Dermis microvascular lymphatic vessel endothelial cell (primary cell): ENCODE data around the gene PPM1L. TPM values are rescaled to one million over a fixed set of nuclear protein-coding genes. Genes with fewer than 3 reads are reported as not detected.
A peak's percentile ranks its signal among the peaks of the same experiment; 100 is the strongest.

Experiments
- DNase-seq, 2 donors: peaks; one replicate each; pipeline versions ENCODE4 v3.0.0 to v3.0.0-alpha.2; 2010; ENCODE audit warnings: low read depth in 2 of 2
- total RNA-seq: library from RNA; depleted of rRNA; stranded (reverse); fragments of >200 nt; gene quantifications from 2 replicates; pipeline ENCODE4 v1.2.1, GENCODE V29; 2014

PPM1L gene
- total RNA-seq, 1 donor from 2014 or later = 0.51 TPM

DNA sequence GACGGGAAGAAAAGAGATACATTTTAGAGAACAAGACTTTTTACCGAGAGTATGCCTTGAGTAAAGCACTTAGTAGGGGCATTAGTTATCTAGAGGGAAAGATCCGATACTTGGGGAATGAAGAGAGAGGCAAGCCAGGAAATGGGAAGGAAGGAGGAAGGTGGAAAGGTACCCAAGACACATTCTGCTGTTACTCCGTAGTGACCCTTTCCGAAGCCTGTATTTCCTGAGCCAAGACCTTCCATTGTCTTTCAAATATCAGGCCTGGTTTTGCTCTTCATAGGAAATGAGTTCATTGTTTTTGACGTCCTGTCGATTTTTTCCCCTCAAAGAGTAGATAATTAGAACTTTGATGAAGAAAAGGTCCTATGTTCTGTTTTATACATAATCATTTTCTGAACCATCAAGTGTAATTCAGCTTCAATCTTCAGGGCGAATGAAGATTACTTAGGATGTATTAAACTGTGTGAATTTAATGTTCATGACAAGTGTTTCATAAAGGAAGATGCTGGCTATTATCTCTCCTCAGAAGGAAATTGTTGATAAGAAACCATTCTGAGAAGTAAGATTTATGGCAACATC, 95.7 kb downstream of the PPM1L start:
- DNase-seq = no peak

DNA sequence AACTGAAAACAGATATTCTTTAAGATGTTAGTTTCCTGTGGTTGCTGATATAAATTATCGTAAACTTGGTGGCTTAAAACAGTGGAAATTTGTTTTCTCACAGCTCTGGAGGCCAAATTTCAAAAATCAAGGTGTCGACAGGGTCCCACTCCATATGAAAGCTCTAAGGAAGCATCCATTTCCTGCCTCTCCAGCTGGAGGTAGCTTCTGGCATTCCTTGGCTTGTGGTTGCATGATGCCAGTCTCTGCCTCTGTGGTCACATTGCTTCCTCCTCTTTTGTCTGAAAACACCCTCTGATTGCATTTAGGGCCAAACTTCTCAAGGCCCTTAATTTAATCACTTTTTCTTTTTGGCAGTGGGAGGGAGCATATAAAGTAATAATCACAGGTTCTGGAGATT, 96.8 kb downstream of the PPM1L start:
- DNase-seq = no peak

DNA sequence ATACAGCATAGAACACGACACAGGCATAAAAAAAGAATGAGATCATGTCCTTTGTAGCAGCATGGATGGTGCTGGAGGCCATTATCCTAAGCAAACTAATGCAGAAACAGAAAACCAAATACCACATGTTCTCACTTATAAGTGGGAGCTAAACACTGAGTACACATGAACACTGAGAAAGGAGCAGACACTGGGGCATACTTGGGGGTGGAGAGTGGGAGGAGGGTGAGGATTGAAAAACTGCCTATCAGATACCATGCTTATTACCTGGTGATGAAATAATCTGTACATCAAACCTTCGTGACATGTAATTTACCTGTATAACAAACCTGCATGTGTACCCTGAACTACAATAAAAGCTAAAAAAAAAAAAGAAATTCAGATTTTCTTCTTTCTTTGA, 100.4 kb downstream of the PPM1L start:
- no peak for DNase-seq

DNA sequence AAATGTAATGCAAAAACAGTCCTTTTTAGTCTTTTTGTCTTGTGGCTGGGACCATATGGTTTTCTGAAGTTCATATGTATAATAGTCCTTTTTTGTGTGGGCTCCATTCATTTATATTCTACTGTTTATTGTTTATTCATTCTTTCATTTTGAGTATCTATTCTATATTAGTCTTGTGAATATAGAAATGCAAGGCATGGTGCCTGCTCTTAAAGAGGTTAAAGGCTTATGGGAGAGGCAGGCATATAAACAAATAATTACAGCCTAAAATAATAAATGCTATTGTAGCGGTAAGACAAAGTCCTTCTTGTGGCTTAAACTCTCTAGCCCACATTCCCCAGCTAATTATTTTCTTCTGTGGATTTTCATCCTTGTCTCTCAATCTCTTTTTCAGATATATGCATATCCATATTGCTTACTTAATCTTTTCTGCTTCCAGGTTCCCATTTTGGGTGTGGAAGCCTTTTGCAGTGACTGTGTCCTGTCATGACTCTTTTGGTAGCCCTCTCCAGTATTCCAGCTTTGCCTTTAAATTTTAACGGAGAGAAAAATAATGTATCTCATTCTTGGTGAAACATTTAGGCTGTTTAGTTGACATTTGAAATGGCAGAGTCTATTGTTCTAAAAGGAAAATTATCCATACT, 101.6 kb downstream of the PPM1L start:
- DNase-seq = no peak

DNA sequence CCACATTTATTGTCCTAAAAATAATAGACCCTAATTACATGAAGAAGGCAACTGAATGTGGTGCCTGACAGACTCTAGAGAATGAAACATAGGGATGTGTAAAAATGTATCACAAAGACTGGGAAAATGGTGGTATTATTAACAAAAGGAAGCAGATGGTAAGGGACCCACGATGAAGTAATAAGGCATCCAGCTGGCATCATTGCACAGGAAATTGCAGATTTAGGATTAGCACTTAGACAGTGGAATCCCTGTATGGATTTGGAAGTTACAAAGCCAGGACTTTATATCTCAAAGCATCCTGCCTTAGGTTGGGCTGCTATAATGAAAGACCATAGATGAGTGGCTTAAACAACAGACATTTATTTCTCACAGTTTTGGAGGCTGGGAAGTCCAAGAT, 104.3 kb downstream of the PPM1L start:
- DNase-seq = no peak

DNA sequence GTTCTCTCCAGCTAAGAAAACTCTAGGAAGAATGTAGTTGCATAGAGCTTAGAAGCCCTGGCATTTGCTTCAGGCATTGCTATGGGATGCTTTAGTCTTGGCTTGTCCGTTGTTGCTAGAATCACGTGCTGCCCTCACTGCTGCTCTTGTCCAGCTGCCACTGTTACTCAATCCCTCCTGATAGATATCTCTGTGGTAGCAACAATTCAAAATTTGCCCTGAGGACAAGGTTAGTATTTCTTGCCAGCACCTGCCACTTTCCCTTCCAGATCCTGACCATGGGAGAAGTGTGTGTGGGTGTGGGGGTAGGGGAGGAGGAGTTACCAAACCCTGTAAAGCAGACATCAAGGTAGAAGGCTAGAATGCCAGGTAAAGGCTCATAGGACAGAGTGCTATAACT, 113.8 kb downstream of the PPM1L start:
- DNase-seq = no peak

DNA sequence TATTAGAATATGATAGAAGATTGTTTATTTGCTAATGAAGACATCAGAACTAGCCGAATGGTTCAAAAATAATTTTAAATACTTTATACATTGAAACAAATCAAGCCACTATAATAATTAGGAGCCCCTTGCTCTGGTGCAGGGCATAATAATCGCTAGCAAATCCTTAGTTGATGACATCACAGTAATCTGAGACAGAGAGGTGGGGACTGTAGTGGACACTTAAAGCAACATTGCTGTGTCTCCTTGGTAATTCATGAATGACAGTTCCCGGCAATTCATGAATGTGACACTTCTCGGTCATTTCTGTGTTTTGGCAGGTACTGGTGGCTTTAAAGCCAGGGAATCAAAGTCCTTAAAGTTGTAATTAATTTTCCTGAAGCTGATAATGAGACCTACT, 114.3 kb downstream of the PPM1L start:
- no peak for DNase-seq

DNA sequence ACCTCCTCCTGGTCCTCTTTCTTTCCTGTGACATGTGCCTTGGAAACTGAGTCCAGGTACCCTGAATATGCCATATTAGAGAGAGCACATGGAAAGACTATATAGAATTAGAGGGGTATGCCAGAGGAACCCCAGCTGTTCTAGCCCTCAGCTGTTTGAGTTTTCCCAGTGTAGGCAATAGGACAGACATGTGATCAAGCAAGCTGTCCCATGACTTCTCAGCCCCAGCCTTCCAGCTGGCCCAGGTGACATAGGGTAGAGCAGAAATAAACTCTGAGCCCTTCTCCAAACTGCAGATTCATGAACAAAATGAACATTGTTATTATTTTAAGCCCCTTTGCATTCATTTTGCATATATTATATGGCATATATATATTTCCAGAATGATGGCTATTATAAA, 118.7 kb downstream of the PPM1L start:
- DNase-seq = no peak

DNA sequence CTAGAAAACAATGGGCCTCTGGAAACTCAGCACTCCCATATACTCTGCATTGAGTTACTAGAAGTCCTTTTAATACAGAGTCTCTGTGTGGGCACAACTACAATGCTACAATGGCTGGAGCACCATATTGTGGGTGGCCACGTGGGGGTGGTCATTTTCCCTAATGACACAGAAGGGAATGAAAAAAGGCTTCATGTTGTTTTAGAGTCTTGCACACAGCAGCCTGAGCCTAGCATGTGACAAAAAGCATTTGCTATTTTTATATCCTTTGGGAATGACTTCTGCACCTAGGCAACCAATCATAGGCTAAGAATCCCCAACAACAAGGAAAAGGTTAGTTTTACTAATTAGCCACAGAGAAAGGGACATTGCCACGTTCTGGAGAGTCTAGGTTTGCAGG, 120.6 kb downstream of the PPM1L start:
- no peak for DNase-seq

DNA sequence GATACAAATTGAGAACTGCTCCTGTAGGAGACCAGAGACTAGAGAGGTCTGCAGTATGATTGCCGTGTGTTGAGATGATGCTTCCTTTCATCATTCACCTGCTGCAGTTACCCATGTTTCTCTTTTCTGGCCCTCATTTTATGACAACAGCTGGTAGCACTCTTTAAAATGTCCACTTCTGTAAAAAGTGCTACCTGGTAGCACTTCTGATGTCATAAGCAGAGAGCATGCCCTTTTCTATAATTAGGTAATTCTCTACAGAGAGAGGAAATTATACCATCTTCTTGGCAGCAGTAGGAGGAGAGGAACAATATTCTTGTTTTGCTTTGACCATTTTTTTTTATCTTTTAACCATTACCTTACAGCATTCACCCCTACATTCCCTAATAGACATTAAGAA, 123.8 kb downstream of the PPM1L start:
- no peak for DNase-seq

DNA sequence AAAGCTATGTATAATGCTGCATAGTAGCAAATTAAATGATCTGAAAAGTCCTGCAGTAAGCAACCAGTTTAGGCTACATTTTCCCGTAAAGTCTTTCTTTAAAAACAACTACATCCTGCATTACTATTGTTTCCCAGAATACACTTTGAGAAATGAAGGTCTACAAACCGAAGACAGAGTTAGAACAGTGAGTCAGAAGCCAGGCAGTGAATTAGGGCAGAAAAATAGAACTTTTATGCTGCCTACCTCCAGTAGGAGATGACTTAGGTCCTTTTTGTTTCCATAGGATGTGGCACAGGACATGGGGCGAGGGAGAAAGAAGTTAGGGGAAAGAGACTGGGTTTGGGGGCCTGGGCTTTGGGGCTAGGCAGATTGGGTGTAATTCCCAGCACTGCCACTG, 127.3 kb downstream of the PPM1L start:
- DNase-seq = no peak

DNA sequence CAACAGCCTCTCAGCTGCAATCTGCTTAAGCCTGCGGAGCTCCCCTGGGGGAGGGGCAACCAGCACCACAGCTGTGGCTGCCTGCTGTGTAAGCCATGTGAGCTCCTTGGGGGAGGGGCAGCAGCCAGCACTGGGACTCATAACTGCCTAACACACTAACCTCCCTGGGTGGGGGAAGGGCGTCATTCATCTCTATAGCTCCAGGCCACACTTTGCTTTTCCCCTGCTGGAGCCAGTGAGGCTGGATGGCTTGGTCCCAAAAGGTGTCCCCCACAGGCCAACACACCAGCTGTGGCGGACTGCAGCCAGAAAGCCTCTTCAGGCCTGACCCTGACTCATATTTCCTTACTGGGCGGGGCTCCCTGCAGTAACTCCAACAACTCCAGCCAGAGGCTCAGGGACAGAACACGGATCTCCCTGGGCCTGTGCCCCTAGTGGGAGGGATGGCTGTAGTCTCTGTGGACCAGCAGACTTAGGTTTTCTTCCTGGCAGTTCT, 129.8 kb downstream of the PPM1L start:
- peak; percentile 1 to 7 for DNase-seq

DNA sequence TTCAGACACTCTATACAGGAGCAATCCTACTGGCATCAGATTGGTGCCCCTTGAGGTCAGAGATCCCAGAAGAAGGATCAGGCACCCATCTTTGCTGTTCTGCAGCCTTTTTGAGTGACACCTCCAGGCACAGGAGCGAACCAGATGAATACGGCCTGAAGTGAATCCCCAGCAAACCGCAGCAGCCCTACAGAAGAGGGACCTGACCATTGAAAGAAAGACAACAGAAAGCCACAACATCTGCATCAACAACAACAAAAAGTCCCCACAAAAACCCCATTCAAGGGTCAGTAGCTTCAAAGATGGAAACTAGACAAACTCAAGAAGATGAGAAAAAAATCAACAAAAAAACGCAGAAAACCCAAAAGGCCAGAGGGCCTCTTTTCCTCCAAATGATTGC, 130.4 kb downstream of the PPM1L start:
- DNase-seq = no peak

DNA sequence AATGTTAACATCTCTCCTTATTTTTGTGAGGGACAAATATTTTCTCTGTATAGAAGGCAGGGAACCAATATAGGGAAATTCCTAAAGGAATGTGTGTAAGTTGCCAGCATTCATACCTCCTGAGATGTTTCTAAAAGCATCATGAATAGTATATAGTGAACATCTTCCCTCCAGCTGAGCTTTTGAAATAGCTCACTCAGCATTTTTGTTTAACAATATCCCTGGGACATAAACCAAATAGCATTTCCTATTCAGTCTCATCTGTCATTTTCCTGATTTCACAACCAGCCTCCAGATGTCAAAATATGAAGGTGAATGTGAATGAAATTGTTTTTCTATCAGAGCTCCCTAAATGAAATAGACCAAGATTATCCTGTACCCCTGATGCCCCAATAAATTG, 137.2 kb downstream of the PPM1L start:
- no peak for DNase-seq

DNA sequence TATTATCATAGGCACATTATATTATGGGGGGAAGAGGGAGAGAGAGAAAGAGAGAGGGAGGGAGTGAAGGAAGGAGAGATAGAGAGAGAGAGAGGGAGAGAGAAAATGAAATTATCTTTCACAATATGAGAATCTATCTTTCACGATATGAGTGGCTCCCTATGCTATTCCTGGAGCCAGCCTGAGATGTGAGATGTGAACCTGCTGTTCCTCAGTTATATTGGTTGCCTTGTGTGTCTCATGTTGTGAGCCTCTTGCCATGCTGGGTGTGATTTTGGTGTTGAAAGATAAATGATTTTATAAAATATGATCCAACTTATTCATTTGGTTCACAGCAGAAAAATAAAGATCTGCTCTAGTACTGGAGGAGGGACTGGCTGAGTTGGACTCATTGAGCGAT, 148.7 kb downstream of the PPM1L start:
- DNase-seq = no peak

DNA sequence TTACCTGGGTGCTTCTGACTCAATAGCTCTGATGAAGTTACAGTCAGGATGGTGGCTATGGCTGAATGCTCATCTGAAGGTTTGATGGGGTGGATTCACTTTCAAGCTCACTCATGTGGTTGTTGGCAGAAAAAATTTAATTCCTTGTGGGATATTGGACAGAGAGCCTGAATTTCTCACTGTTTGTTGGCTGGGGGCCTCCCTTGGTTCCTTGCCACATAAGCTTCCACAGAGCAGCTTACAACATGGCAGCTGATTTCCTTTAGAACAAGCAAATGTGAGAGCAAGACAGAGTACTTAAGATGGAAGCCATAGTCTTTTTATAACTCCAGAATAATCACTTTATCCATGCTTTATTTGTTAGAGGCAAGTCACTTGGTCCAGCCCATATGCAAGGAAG, 150.6 kb downstream of the PPM1L start:
- DNase-seq = no peak

DNA sequence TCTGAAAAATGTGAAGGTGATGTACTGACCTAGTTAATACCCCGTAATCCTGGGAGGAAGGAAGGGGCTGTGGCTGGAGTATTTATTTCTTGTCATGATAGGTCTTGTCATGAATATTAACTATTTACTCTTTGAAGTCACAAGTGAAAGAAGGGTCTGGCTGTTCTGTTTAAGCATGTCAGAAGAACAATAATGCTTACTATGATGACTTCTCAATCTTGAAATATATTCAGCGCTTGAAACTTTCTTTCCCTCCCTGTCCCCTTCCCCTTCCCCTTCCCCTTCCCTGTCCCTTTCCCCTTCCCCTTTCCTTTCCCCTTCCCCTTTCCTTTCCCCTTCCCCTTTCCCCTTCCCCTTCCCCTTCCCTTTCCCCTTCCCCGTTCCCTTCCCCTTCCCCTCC, 153.9 kb downstream of the PPM1L start:
- DNase-seq = no peak

DNA sequence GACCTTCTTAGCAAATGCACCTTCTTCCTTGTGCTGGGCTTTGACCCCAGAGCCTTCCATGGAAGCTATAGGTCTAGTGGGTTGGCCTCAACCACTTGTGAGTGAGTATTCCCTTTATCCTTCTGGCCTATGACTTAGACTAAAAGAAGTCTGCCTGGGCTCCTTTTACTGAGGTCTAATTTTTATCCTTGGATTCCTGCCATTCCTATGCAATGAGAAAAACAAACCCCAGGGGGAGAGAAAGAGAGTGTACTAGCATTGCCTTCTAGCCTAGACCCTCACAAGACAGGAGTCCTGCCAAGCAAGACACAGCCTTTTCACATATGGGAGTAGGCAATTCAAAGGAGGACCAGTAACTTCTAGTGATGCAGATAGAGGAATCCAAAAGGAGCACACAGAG, 155.4 kb downstream of the PPM1L start:
- no peak for DNase-seq

DNA sequence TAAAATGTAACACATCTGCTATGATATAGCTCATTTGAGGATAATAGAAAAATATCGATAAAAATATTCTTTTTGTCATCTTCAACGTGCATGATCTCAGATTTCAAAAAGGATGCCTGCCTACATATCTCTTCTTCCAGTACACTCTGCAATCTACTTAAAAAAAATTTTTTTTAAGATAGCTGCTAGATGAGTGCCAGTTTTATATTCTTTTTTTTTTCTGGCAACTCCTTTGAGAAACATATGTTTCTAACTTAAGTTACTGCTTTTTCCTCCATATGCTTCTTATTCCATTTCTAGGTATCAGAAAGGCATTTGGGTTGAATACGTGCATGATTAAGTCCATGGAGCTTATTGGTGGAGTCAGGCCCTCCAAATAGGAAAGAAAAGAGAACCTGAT, 160.4 kb downstream of the PPM1L start:
- no peak for DNase-seq

DNA sequence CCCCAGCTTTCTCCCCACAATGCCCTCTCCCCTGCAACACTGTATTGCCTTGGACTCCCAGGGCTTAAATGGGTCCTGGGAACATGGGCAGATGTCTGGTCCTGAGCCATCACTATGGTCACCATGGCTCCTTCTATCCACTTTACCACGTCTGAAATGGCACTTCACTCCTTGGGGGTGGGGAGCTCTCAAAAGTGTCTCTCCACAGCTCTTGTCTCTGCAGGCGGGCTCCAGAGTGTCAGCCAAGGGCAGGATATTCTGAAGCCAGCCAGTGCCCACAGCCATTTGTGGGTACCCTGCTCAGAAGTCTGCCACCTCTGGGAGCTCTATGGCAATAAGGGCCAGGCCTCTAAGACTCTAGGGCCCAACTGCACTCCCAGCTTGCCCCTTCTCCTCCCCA, 163.9 kb downstream of the PPM1L start:
- no peak for DNase-seq

DNA sequence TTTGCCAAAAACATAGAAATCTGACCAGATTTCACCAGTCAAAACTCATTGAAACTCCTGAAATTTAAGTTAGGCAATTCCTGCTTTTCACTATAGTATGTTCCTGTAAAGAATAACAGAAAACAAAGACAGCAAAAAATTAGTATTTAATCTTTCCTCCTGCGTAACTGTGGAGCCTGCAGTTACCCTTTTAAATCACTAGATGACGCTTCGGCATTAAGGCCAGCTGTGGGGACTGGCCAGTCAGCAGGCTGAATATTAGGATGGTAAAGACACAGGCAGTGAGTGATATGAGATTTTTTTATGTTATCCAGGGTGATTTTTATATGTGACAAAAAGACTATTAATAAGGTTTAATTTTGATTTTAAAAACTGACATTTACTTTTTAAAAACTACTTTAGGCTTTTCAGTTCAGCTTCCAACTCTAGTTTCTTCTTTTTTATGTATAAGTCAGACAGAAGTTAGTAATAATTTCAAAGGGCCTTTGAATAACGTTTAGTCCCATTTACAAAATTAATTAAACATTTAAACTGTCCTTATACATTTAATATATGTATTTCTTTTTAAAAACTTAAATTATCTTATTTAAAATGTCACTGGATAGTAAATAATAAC, 165.1 kb downstream of the PPM1L start:
- peak; percentile 18 to 56 for DNase-seq

DNA sequence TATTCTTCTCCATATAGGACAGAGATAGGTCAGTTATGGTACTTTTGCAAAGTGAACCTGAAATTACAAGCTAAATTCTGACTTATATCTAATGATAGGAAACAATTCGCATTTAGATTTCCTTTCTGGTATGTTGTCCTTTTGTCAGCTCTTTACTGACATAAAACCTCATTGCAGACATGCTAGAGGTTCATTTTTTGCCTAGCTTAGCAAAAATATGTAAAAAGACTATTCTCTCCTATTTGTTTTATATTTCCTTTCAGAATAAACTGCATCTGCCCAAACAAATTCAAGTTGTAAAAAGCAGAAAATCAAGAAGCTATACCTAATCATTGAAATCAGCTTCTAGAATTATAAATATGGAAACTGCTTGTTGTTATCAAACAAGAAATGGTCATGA, 168.7 kb downstream of the PPM1L start:
- DNase-seq = no peak

DNA sequence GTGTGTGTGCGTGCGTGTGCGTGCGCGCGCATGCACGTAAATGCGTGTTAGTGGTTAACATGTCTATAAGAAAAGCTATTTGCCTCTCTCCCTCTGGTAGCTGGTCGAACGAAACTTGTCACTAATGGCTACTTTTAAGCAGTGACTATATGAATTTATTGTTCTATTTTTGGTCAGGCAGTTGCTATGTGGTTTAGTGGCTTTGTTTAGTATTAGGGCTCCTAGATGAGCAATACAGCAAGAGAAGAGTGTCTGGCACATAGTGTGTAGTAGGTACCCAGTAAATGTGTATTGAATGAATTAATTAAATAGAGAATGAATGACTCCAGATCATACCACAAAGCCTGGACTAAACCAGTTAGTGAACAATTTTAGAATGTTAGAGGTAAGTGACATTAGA, 171.6 kb downstream of the PPM1L start:
- DNase-seq = no peak
